Prostate gland (tissue), 2 donors: ENCODE data around the gene CPSF2.

Experiments used
- POLR2A ChIP-seq: fragments of 450-650 bp; IDR thresholded peaks from one replicate; pipeline ENCODE4 v1.6.1; 2016; ENCODE audit warnings: antibody characterized with exemption, mild to moderate bottlenecking
- TF ChIP-seq, protein P1 (sequence below), 4 experiments: fragments of 200-600 bp in 2 of 4; fragments of 450-650 bp in 2 of 4; sonication (generic) in 2 of 4; IDR thresholded peaks; 1 replicate in 3 of 4; 2 replicates in 1 of 4; pipeline ENCODE4 v1.5.1; 2016 to 2019; ENCODE audit warnings: antibody characterized with exemption in 4 of 4, mild to moderate bottlenecking in 2 of 4, moderate library complexity in 2 of 4

DNA sequence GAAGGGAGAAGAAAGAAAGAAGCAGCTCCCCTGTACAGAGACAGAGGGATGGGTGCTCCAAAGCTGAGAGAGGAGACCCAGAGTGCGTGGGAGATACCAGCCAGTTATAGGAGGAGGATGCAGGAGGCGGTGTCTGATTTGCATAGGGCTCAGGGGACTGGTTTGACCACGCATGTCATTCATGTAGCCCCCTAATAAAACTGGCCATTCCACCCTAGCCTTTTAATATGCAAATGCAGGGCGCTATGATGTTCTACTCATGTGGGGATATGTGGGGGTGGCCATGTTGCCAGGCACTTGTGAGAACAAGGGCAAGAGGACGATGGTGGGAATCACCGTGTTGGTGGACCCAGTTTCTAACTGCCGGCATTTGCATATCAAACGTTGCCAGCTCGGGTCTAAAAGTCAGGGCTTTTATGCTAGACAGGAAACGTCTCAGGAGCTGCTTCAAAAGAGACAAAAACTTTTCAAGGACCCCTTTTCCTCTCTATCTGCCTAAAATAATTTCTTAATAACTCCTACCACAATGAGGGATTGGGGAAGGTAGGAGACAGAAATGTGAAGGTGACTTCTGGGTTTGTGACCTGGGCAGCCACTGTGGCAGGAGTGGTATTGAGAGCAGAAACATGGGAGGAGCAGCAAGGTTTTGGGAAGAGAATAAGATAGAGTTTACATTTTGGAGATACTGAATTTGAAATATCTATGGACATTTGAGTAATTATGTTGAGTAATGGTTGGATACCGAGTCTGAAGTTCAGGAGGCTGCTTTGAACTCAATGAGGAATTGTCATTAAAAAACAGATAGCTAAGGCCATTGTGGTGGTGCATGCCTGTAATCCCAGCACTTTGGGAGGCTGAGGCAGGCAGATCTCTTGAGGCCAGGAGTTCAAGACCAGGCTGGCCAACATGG is 13.2 kb upstream of the CPSF2 start:
- TF ChIP-seq, protein P1, sequence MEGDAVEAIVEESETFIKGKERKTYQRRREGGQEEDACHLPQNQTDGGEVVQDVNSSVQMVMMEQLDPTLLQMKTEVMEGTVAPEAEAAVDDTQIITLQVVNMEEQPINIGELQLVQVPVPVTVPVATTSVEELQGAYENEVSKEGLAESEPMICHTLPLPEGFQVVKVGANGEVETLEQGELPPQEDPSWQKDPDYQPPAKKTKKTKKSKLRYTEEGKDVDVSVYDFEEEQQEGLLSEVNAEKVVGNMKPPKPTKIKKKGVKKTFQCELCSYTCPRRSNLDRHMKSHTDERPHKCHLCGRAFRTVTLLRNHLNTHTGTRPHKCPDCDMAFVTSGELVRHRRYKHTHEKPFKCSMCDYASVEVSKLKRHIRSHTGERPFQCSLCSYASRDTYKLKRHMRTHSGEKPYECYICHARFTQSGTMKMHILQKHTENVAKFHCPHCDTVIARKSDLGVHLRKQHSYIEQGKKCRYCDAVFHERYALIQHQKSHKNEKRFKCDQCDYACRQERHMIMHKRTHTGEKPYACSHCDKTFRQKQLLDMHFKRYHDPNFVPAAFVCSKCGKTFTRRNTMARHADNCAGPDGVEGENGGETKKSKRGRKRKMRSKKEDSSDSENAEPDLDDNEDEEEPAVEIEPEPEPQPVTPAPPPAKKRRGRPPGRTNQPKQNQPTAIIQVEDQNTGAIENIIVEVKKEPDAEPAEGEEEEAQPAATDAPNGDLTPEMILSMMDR (IDR thresholded peaks at IDR 0.05) = no peak
- no peak for TF ChIP-seq POLR2A
